Astrocyte (in vitro differentiated cells and primary cell): ENCODE data around the gene UBE2Q1. TPM values are rescaled to one million over a fixed set of nuclear protein-coding genes. Genes with fewer than 3 reads are reported as not detected.

Source experiments
- DNase-seq: peaks from one replicate; pipeline ENCODE4 v3.0.0-alpha.2; 2010; ENCODE audit warnings: low read depth
- FAIRE-seq: peaks from 2 replicates; lab custom pipeline; 2011; peaks lifted over from hg19 to GRCh38; lab: Jason Lieb, UNC
- H2AFZ ChIP-seq: 2 replicates; pipeline ENCODE4 v1.6.0; 2012; ENCODE audit warnings: low read depth, low read length, inconsistent platforms
- H3K27ac ChIP-seq: 2 replicates; pipeline ENCODE4 v1.5.1; 2011; ENCODE audit warnings: low read depth, low read length, inconsistent platforms
- H3K27me3 ChIP-seq: 2 replicates; pipeline ENCODE4 v1.6.0; 2011; ENCODE audit warnings: low read length, inconsistent platforms; ENCODE audit not compliant: insufficient read depth
- H3K36me3 ChIP-seq: 2 replicates; pipeline ENCODE4 v1.5.1; 2011; ENCODE audit warnings: low read length, inconsistent platforms; ENCODE audit not compliant: insufficient read depth
- H3K4me1 ChIP-seq: 2 replicates; pipeline ENCODE4 v1.5.1; 2011; ENCODE audit warnings: low read length, inconsistent platforms; ENCODE audit not compliant: insufficient read depth
- H3K4me2 ChIP-seq: 2 replicates; pipeline ENCODE4 v1.6.0; 2012; ENCODE audit warnings: low read length, inconsistent platforms
- H3K4me3 ChIP-seq: 2 replicates; pipeline ENCODE4 v1.5.1; 2011; ENCODE audit warnings: low read depth, mild to moderate bottlenecking, low read length, inconsistent platforms; ENCODE audit not compliant: insufficient read depth
- H3K79me2 ChIP-seq: 2 replicates; pipeline ENCODE4 v1.6.0; 2012; ENCODE audit warnings: mild to moderate bottlenecking, low read length, inconsistent platforms; ENCODE audit not compliant: insufficient read depth
- H3K9ac ChIP-seq: 2 replicates; pipeline ENCODE4 v1.6.0; 2012; ENCODE audit warnings: mild to moderate bottlenecking, low read length, inconsistent platforms
- H3K9me3 ChIP-seq: 2 replicates; pipeline ENCODE4 v1.5.1; 2012; ENCODE audit warnings: low read depth, mild to moderate bottlenecking, low read length, inconsistent platforms; ENCODE audit not compliant: insufficient read depth
- H4K20me1 ChIP-seq: 2 replicates; pipeline ENCODE4 v1.6.0; 2012; ENCODE audit warnings: low read length, inconsistent platforms; ENCODE audit not compliant: insufficient read depth
- H3K27ac Mint-ChIP-seq: one replicate; pipeline ENCODE4 v1.8.0; 2021; ENCODE audit warnings: mild to moderate bottlenecking, mixed read lengths; ENCODE audit not compliant: unreplicated experiment
- H3K27me3 Mint-ChIP-seq: one replicate; pipeline ENCODE4 v1.8.0; 2021; ENCODE audit warnings: low read depth, mixed read lengths; ENCODE audit not compliant: unreplicated experiment
- H3K36me3 Mint-ChIP-seq: one replicate; pipeline ENCODE4 v1.8.0; 2021; ENCODE audit warnings: low read depth, mixed read lengths; ENCODE audit not compliant: unreplicated experiment
- H3K4me1 Mint-ChIP-seq: one replicate; pipeline ENCODE4 v1.8.0; 2021; ENCODE audit warnings: low read depth, mixed read lengths; ENCODE audit not compliant: unreplicated experiment
- H3K4me3 Mint-ChIP-seq: one replicate; pipeline ENCODE4 v1.8.0; 2021; ENCODE audit warnings: mild to moderate bottlenecking, moderate library complexity, mixed read lengths; ENCODE audit not compliant: unreplicated experiment
- H3K9me3 Mint-ChIP-seq: one replicate; pipeline ENCODE4 v1.8.0; 2021; ENCODE audit warnings: mild to moderate bottlenecking, mixed read lengths; ENCODE audit not compliant: unreplicated experiment
- EZH2 ChIP-seq: IDR thresholded peaks from 2 replicates; pipeline ENCODE4 v1.6.1; 2012; ENCODE audit warnings: mild to moderate bottlenecking, low read length, inconsistent platforms; ENCODE audit not compliant: insufficient read depth
- total RNA-seq: library from RNA; stranded (reverse); gene quantifications from 2 replicates; pipeline ENCODE4 v1.2.1, GENCODE V29; 2021
- TF ChIP-seq, protein P1 (sequence below): IDR thresholded peaks from 2 replicates; pipeline ENCODE4 v1.5.1; 2011; ENCODE audit warnings: low read depth, mild to moderate bottlenecking, inconsistent platforms, low read length, moderate library complexity; ENCODE audit not compliant: insufficient read depth

The UBE2Q1 gene
- total RNA-seq, 1 donor from 2014 or later: 85.4 TPM

DNA sequence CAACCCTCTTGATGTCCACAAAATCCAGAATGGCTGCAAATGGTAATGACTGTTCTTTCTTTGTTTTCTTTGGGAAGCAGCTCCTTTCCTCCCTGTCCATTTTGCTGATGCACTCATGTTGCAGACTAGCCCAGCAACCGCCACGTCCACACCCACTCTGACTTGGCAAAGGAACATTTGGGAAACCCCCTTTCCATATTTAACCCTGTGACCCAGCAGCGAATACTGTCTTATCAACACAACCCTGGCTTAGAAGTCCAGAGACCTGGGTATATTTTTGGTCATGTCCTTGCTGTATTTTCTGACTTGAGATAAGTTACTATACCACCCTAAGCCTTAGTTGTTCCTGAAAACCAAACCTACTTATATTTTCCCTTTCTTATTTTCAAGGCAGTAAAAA lies 38.1 kb downstream of the UBE2Q1 start:
- H3K9me3 Mint-ChIP-seq: peaks cover 8% of the 10 kb centered on the region
- H3K36me3 Mint-ChIP-seq: peaks cover 3% of the 10 kb centered on the region
- peak overlapping the region; percentile 30 for H3K27ac Mint-ChIP-seq
- no peaks in the 10 kb centered on the region for H3K79me2 ChIP-seq
- no peak for TF ChIP-seq EZH2
- TF ChIP-seq, protein P1, sequence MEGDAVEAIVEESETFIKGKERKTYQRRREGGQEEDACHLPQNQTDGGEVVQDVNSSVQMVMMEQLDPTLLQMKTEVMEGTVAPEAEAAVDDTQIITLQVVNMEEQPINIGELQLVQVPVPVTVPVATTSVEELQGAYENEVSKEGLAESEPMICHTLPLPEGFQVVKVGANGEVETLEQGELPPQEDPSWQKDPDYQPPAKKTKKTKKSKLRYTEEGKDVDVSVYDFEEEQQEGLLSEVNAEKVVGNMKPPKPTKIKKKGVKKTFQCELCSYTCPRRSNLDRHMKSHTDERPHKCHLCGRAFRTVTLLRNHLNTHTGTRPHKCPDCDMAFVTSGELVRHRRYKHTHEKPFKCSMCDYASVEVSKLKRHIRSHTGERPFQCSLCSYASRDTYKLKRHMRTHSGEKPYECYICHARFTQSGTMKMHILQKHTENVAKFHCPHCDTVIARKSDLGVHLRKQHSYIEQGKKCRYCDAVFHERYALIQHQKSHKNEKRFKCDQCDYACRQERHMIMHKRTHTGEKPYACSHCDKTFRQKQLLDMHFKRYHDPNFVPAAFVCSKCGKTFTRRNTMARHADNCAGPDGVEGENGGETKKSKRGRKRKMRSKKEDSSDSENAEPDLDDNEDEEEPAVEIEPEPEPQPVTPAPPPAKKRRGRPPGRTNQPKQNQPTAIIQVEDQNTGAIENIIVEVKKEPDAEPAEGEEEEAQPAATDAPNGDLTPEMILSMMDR: no peak
- H2AFZ ChIP-seq: no peak overlapping the region
- H3K27me3 ChIP-seq: peaks cover 31% of the 10 kb centered on the region
- FAIRE-seq (no peak), DNase-seq (no peak)
- no peaks in the 10 kb centered on the region for H4K20me1 ChIP-seq
- H3K36me3 ChIP-seq: no peaks in the 10 kb centered on the region
- H3K4me1 Mint-ChIP-seq: peaks cover 4% of the 10 kb centered on the region
- H3K4me3 Mint-ChIP-seq: no peak overlapping the region
- H3K27ac ChIP-seq: no peak overlapping the region
- H3K9ac ChIP-seq: no peak overlapping the region
- no peaks in the 10 kb centered on the region for H3K4me1 ChIP-seq
- H3K27me3 Mint-ChIP-seq: peaks cover 50% of the 10 kb centered on the region
- no peaks in the 10 kb centered on the region for H3K9me3 ChIP-seq
- H3K4me2 ChIP-seq: no peak overlapping the region
- H3K4me3 ChIP-seq: no peak overlapping the region

DNA sequence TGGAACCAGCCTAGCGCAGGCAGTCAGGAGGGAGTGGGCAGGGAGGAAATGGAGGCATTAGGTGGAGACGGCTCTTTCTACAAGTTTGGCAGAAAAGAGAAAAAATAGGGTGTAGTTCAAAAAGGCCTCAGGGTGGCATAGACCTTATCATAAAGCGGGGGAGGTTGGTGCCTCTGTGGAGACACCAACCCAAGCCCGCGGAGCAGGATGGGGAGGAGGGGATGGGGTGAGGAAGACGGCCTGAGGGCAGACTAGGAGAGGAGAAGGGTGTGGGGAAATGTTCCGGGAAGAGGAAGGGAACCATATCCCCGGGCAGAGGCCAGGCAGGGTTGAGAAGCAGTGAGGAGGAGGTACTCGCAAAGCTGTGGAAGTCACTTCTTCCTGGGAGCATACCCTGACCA lies 38.9 kb downstream of the UBE2Q1 start:
- no peaks in the 10 kb centered on the region for H3K9me3 ChIP-seq
- Mint-ChIP-seq H3K36me3 (peaks cover 3% of the 10 kb centered on the region), H3K27ac (no peak overlapping the region), H3K4me1 (peaks cover 4% of the 10 kb centered on the region), H3K9me3 (peaks cover 8% of the 10 kb centered on the region), H3K27me3 (peaks cover 53% of the 10 kb centered on the region), H3K4me3 (no peak overlapping the region)
- H3K4me3 ChIP-seq: no peak overlapping the region
- H3K36me3 ChIP-seq: no peaks in the 10 kb centered on the region
- FAIRE-seq (no peak), DNase-seq (no peak)
- no peak overlapping the region for H3K9ac ChIP-seq
- H4K20me1 ChIP-seq: no peaks in the 10 kb centered on the region
- peaks cover 27% of the 10 kb centered on the region for H3K27me3 ChIP-seq
- no peak overlapping the region for H3K27ac ChIP-seq
- TF ChIP-seq EZH2: no peak
- TF ChIP-seq, protein P1: no peak
- H3K79me2 ChIP-seq: no peaks in the 10 kb centered on the region
- no peak overlapping the region for H3K4me2 ChIP-seq
- H2AFZ ChIP-seq: no peak overlapping the region
- no peaks in the 10 kb centered on the region for H3K4me1 ChIP-seq

DNA sequence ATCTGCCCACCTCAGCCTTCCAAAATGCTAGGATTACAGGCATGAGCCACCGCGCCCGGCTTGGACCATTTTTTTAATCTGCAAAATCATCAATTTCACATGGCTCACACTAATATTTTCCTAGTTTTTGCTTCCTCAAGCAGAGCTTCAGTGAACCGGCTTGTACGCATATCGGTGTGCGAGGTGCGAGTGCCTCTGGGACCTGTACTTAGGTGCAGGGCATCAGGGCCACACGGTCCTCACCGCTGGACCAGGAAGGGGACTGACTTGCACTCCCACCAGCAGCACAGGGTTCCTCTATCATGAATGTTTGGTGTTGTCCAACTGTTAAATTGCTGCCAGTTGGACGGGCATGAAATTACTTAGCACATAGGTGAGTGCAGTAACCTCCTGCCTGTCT lies 40.8 kb downstream of the UBE2Q1 start:
- Histone ChIP-seq H3K36me3 (no peaks in the 10 kb centered on the region), H3K9me3 (no peaks in the 10 kb centered on the region), H3K4me1 (no peaks in the 10 kb centered on the region), H2AFZ (no peak overlapping the region), H3K27me3 (peaks cover 23% of the 10 kb centered on the region), H4K20me1 (no peaks in the 10 kb centered on the region), H3K4me3 (no peak overlapping the region), H3K9ac (no peak overlapping the region), H3K27ac (no peak overlapping the region), H3K79me2 (no peaks in the 10 kb centered on the region), H3K4me2 (no peak overlapping the region)
- TF ChIP-seq, protein P1: no peak
- no peak for TF ChIP-seq EZH2
- H3K4me1 Mint-ChIP-seq: peaks cover 4% of the 10 kb centered on the region
- no peak for FAIRE-seq
- H3K9me3 Mint-ChIP-seq: peaks cover 5% of the 10 kb centered on the region
- peaks cover 51% of the 10 kb centered on the region for H3K27me3 Mint-ChIP-seq
- H3K4me3 Mint-ChIP-seq: no peak overlapping the region
- no peak for DNase-seq
- H3K27ac Mint-ChIP-seq: no peak overlapping the region
- peaks cover 3% of the 10 kb centered on the region for H3K36me3 Mint-ChIP-seq
